Naive thymus-derived CD8-positive, alpha-beta T cell (primary cell): Measurements from ENCODE around the gene DUSP12. TPM values are rescaled to one million over a fixed set of nuclear protein-coding genes. Genes with fewer than 3 reads are reported as not detected.
A peak's percentile ranks its signal among the peaks of the same experiment; 100 is the strongest.
"Not testable (repeated sequence)": the region's sequence is repeated elsewhere in the genome, so short reads cannot be mapped to it uniquely, and the experiment has no call there.

Experiments
- ATAC-seq, 2 donors: fragments of 150-1000 bp; cut with Tn5 transposase in 1 of 2; sonication (Bioruptor Pico), chemical (Tn5 transposase) in 1 of 2; 1 replicate in 1 of 2; 2 replicates in 1 of 2; pipeline ENCODE4 v1.10.0; 2021; ENCODE audit warnings: mild to moderate bottlenecking in 2 of 2, moderate library complexity in 2 of 2
- POLR2A ChIA-PET: fragments of 350-600 bp; sonication (Branson Sonifier 250); formaldehyde crosslinking; loops from one replicate; lab custom pipeline; 2021; ENCODE audit warnings: antibody characterized with exemption; lab: Charles Lee
- DNase-seq, 10 donors: peaks; one replicate each; pipeline versions ENCODE4 v3.0.0 to v3.0.0-alpha.2; 2020 to 2022
- H3K27ac Mint-ChIP-seq, 10 donors: one replicate each; pipeline ENCODE4 v1.8.0; 2020 to 2022; ENCODE audit warnings: mild to moderate bottlenecking in 10 of 10, mixed read lengths in 10 of 10, moderate library complexity in 4 of 10, inconsistent platforms in 1 of 10
- H3K27me3 Mint-ChIP-seq, 5 donors: one replicate each; pipeline ENCODE4 v1.8.0; 2021 to 2022; ENCODE audit warnings: mixed read lengths in 5 of 5
- H3K36me3 Mint-ChIP-seq, 3 donors: one replicate each; pipeline ENCODE4 v1.8.0; 2020 to 2022; ENCODE audit warnings: mixed read lengths in 3 of 3, mild to moderate bottlenecking in 2 of 3, inconsistent platforms in 1 of 3
- H3K4me1 Mint-ChIP-seq, 4 donors: one replicate each; pipeline ENCODE4 v1.8.0; 2021 to 2022; ENCODE audit warnings: mixed read lengths in 4 of 4
- H3K4me3 Mint-ChIP-seq, 10 donors: one replicate each; pipeline ENCODE4 v1.8.0; 2020 to 2022; ENCODE audit warnings: mild to moderate bottlenecking in 10 of 10, mixed read lengths in 10 of 10, moderate library complexity in 6 of 10, inconsistent platforms in 1 of 10
- H3K9me3 Mint-ChIP-seq, 9 donors: one replicate each; pipeline ENCODE4 v1.8.0; 2020 to 2022; ENCODE audit warnings: mixed read lengths in 9 of 9, mild to moderate bottlenecking in 3 of 9, inconsistent platforms in 1 of 9, moderate library complexity in 1 of 9
- polyA plus RNA-seq, 3 donors: library from polyadenylated mRNA; unstranded; fragments of 300-500 nt; fragmentation: Illumina TruSeq; gene quantifications; one replicate each; pipeline ENCODE4 v1.2.3, GENCODE V29; 2021
- total RNA-seq, 8 experiments: library from RNA in 2 of 8; stranded (reverse) in 2 of 8; gene quantifications; one replicate each; pipeline ENCODE4 v1.2.3 and lab custom pipeline; 2021 to 2026

Gene DUSP12
- total and polyA plus RNA-seq, 5 experiments from 2014 or later: 38.4 to 73.1 (median 62.7) TPM

DNA sequence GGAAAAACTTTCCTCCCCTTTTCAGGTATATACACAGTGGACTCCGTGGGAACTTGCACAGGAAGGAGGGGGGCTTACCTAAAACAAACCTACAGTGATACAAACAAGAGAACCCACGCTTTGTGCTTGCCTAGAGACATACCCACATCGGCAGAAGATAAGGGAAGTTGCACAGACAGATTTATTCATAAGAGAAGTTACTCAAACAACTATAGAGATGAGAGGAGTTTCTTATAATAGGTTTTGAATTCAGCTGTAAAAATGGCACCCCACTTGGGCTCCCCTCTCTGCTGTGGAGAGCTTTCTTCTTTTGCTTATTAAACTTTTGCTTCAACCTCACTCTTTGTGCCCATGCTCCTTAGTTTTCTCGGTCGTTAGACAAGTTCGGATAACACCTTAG, 1.8 kb upstream of the DUSP12 start:
- no peak for DNase-seq
- H3K27ac Mint-ChIP-seq: peak overlapping the region in 3 of 10 donors; percentile 15 to 96 (median 34)
- peaks cover 1 to 10% (median 7%) of the 10 kb centered on the region in 5 donors for H3K27me3 Mint-ChIP-seq
- peaks cover 0 to 21% (median 8%) of the 10 kb centered on the region in 3 donors for H3K36me3 Mint-ChIP-seq
- POLR2A ChIA-PET: interaction anchor here (3.7 kb wide), 1 partner anchor 21 kb away, joined by 40 read pairs; no protein-coding TSS in a partner anchor
- H3K4me3 Mint-ChIP-seq: peak overlapping the region in 3 of 10 donors; percentile 24 to 43 (median 24)
- H3K9me3 Mint-ChIP-seq: no peaks in the 10 kb centered on the region
- peaks cover 11 to 40% (median 37%) of the 10 kb centered on the region in 4 donors for H3K4me1 Mint-ChIP-seq
- no peak for ATAC-seq

DNA sequence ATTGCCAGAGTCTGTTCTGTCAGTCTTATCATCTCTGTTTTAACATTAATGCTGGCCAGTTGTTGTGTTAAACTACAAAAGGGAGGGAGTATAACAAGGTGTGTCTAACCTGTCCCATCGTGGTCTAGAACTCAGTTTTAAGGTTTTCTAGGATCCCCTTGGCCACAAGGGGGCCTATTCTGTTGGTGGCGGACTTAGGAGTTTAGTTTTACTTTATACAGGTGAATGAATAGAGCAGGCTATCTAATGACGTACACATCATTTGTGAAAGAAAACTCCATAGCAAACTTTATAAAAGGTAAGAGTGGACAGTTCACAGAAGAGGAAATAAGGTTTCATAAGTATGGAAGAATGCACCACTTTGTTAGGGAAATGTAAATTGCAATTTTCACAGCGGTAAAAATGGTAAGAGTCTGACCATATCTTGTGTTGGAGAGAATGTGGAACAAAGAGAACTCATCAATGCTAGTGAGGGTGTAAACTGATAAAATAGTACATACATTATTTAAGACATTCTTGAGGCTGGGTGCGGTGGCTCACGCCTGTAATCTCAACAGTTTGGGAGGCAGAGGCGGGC, 14.0 kb downstream of the DUSP12 start:
- POLR2A ChIA-PET: interaction anchor here (0.6 kb wide), 1 partner anchor 364 kb away, joined by 3 read pairs; no protein-coding TSS in a partner anchor
- ATAC-seq (peak; percentile 67 to 70), DNase-seq (peak; percentile 16 to 73 (median 47))
- Mint-ChIP-seq H3K9me3 (no peaks in the 10 kb centered on the region), H3K4me1 (peaks cover 12 to 37% (median 34%) of the 10 kb centered on the region in 4 donors), H3K36me3 (peaks cover 2 to 4% (median 3%) of the 10 kb centered on the region in 3 donors), H3K27ac (peak overlapping the region in 8 of 10 donors; percentile 7 to 87 (median 52)), H3K4me3 (peak overlapping the region; percentile 38 to 80 (median 74)), H3K27me3 (no peaks in the 10 kb centered on the region)

- Mint-ChIP-seq H3K4me3 (peak within 1 kb of the TSS; percentile 93 to 100 (median 98)), H3K36me3 (peaks cover 0 to 4% (median 0%) of the 10 kb centered on the region in 3 donors), H3K4me1 (peaks cover 16 to 52% (median 36%) of the 10 kb centered on the region in 4 donors), H3K9me3 (no peaks in the 10 kb centered on the region), H3K27ac (peak within 1 kb of the TSS; percentile 93 to 99 (median 98)), H3K27me3 (no peaks in the 10 kb centered on the region)
- POLR2A ChIA-PET: interaction anchor here (0.7 kb wide), 1 partner anchor 17 kb away, joined by 5 read pairs; the partner anchor contains the start of gene DUSP12
- ATAC-seq (peak; percentile 72 to 77), DNase-seq (peak; percentile 54 to 89 (median 76))
These were observed 16.8 kb downstream of the DUSP12 start, which contains the start of gene ATF6 for GRCh38 chr1:161766102-161766981. TSS of gene ATF6 (plus strand) at chr1:161766320. CDS start at chr1:161766361, 41 bp downstream.

DNA sequence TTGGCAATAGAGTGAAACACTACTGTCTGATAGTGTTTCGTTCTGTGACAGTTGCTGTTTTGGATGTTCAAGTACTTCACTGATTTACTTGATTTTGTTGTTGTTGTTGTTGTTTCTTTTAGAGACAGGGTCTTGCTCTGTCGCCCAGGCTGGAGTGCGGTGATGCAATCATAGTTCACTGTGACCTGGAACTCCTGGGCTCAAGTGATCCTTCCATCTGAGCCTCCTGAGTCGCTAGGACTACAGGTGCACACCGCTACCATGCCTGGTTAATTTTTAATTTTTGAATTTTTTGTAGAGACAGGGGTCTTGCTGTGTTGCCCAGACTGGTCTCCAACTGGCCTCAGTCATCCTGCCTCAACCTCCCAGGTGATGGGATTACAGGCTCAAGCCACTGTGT, 18.9 kb downstream of the DUSP12 start:
- Mint-ChIP-seq H3K36me3 (peaks cover 0 to 4% (median 0%) of the 10 kb centered on the region in 3 donors), H3K9me3 (no peaks in the 10 kb centered on the region), H3K4me1 (peaks cover 16 to 51% (median 33%) of the 10 kb centered on the region in 4 donors), H3K27ac (peak overlapping the region in 5 of 10 donors; percentile 3 to 77 (median 15)), H3K4me3 (peak overlapping the region in 8 of 10 donors; percentile 20 to 99 (median 60)), H3K27me3 (no peaks in the 10 kb centered on the region)
- POLR2A ChIA-PET: no interaction called here
- no peak for ATAC-seq
- no peak for DNase-seq

DNA sequence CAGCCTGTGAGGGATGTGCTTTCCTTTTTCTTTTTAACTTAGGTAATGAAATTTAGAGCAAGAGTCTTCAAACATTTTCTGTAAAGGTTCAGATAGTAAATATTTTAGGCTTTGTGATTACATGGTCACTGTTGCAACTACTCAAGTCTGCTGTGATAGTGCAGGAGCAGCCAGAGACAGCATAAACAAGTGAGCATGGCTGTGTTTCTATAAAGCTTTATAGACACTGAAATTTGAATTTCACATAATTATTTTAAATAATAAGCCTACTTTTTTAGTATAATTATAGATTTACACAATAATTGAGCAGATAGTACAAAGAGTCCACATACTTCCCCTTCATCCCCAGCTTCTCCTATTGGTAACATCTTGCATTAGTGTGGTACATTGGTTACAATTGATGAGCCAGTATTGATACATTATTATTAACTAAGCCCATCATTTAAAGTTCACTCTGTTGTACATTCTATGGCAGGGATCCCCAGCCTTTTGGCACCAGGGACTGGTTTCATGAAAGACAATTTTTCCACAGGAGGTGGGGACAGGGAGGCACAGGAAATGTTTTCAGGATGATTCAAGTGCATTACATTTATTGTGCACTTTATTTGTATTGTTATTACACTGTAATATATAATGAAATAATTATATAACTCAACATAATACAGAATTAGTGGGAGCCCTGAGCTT, 19.5 kb downstream of the DUSP12 start:
- Mint-ChIP-seq H3K4me3 (no peak overlapping the region), H3K36me3 (peaks cover 0 to 4% (median 2%) of the 10 kb centered on the region in 3 donors), H3K27ac (peak overlapping the region in 4 of 10 donors; percentile 21 to 73 (median 32)), H3K27me3 (no peaks in the 10 kb centered on the region), H3K4me1 (peaks cover 15 to 46% (median 27%) of the 10 kb centered on the region in 4 donors), H3K9me3 (no peaks in the 10 kb centered on the region)
- POLR2A ChIA-PET: interaction anchor here (0.6 kb wide), 1 partner anchor 267 kb away, joined by 9 read pairs; no protein-coding TSS in a partner anchor
- DNase-seq: no peak
- ATAC-seq: no peak

- DNase-seq, H3K9me3 Mint-ChIP-seq, H3K36me3 Mint-ChIP-seq, ATAC-seq, H3K27me3 Mint-ChIP-seq: not testable (repeated sequence)
- POLR2A ChIA-PET: interaction anchor here (0.6 to 1.0 kb wide), 2 partner anchors 20 to 267 kb away, joined by 3 to 9 read pairs; partner anchors contain the start of gene DUSP12
- Mint-ChIP-seq H3K4me1 (peaks cover 15 to 46% (median 27%) of the 10 kb centered on the region in 4 donors), H3K27ac (peak overlapping the region in 6 of 10 donors; percentile 7 to 84 (median 65)), H3K4me3 (peak overlapping the region in 1 of 10 donors; percentile 39)
These were observed 20.1 kb downstream of the DUSP12 start for GRCh38 chr1:161769673-161770045.

DNA sequence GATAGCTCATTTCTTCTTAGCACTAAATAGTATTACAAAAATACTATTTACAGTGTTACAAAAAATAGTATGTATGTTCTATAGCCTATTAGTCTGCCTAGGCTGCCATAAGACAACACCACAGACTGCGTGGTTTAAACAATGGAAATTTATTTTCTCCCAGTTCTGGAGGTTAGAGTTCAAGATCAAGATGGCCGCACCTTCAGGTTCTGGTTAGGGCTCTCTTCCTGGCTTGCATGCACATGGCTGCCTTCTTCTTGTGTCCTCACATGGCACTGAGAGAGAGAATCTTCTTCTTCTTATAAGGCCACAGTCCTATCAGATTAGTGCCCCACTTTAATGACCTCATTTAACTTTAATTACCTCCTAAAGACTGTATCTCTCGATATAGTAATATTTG, 20.7 kb downstream of the DUSP12 start:
- Mint-ChIP-seq H3K36me3 (peaks cover 0 to 4% (median 2%) of the 10 kb centered on the region in 3 donors), H3K4me3 (peak overlapping the region in 4 of 10 donors; percentile 39 to 60 (median 45)), H3K27me3 (no peaks in the 10 kb centered on the region), H3K4me1 (peaks cover 15 to 43% (median 25%) of the 10 kb centered on the region in 4 donors), H3K27ac (peak overlapping the region in 8 of 10 donors; percentile 4 to 87 (median 65)), H3K9me3 (no peaks in the 10 kb centered on the region)
- ATAC-seq: no peak
- no peak for DNase-seq
- POLR2A ChIA-PET: interaction anchor here (1.0 kb wide), 1 partner anchor 20 kb away, joined by 3 read pairs; the partner anchor contains the start of gene DUSP12

GRCh38 chr1:161771161-161771560, 21.6 kb downstream of the DUSP12 start:
- Mint-ChIP-seq H3K4me1 (peaks cover 15 to 39% (median 25%) of the 10 kb centered on the region in 4 donors), H3K4me3 (no peak overlapping the region), H3K9me3 (no peaks in the 10 kb centered on the region), H3K27me3 (no peaks in the 10 kb centered on the region), H3K36me3 (peaks cover 0 to 4% (median 2%) of the 10 kb centered on the region in 3 donors), H3K27ac (no peak overlapping the region)
- ATAC-seq (peak; percentile 35 to 45), DNase-seq (no peak)
- POLR2A ChIA-PET: interaction anchor here (1.6 kb wide), 1 partner anchor 45 kb away, joined by 6 read pairs; no protein-coding TSS in a partner anchor

DNA sequence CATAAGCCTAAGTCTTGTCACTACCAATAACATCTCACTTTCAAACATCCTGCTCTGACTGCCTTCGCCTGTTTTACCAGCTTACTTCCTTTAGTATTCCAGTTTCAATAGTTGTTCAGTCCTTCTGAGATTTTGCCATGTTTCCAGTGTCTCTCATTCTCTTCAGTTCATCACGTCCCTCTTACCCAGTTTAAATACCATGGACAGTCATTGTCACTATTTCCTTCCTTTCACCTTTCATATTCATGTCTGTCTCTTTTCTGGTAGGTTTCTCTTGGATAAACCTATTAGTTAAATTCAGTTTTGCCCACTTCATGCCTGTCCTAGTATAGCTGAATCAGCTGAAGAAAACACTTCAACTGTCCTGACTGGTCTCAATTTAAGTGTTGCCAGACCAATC, 22.4 kb downstream of the DUSP12 start:
- Mint-ChIP-seq H3K4me3 (no peak overlapping the region), H3K27ac (no peak overlapping the region), H3K9me3 (no peaks in the 10 kb centered on the region), H3K4me1 (peaks cover 10 to 30% (median 17%) of the 10 kb centered on the region in 4 donors), H3K27me3 (no peaks in the 10 kb centered on the region), H3K36me3 (peaks cover 0 to 4% (median 2%) of the 10 kb centered on the region in 3 donors)
- ATAC-seq (peak in 1 of 2 donors; percentile 43), DNase-seq (no peak)
- POLR2A ChIA-PET: interaction anchor here (1.6 kb wide), 1 partner anchor 46 kb away, joined by 6 read pairs; no protein-coding TSS in a partner anchor

- POLR2A ChIA-PET: interaction anchor here (1.6 kb wide), 1 partner anchor 46 kb away, joined by 6 read pairs; no protein-coding TSS in a partner anchor
- Mint-ChIP-seq H3K36me3 (peaks cover 0 to 4% (median 2%) of the 10 kb centered on the region in 3 donors), H3K27me3 (no peaks in the 10 kb centered on the region), H3K4me3 (no peak overlapping the region), H3K27ac (no peak overlapping the region), H3K9me3 (no peaks in the 10 kb centered on the region), H3K4me1 (peaks cover 10 to 26% (median 13%) of the 10 kb centered on the region in 4 donors)
- peak; percentile 26 to 33 for ATAC-seq
- no peak for DNase-seq
These were observed 22.8 kb downstream of the DUSP12 start for GRCh38 chr1:161772397-161772796.

GRCh38 chr1:161773791-161774190, 24.2 kb downstream of the DUSP12 start:
- peak overlapping the region in 6 of 10 donors; percentile 15 to 69 (median 36) for H3K27ac Mint-ChIP-seq
- ATAC-seq: no peak
- no peak for DNase-seq
- H3K4me3 Mint-ChIP-seq: peak overlapping the region in 4 of 10 donors; percentile 25 to 47 (median 42)
- POLR2A ChIA-PET: interaction anchor here (0.6 to 0.7 kb wide), 2 partner anchors 18 to 22 kb away, joined by 3 read pairs; no protein-coding TSS in a partner anchor
- peaks cover 0 to 10% (median 2%) of the 10 kb centered on the region in 3 donors for H3K36me3 Mint-ChIP-seq
- peaks cover 0 to 15% (median 9%) of the 10 kb centered on the region in 4 donors for H3K4me1 Mint-ChIP-seq
- no peaks in the 10 kb centered on the region for H3K9me3 Mint-ChIP-seq
- H3K27me3 Mint-ChIP-seq: no peaks in the 10 kb centered on the region
